ENCODE measurements around the gene LYPLA2. TPM values are rescaled to one million over a fixed set of nuclear protein-coding genes. Genes with fewer than 3 reads are reported as not detected.

The LYPLA2 gene
- total and polyA plus RNA-seq, 2 donors (not counting 1 experiment from before 2014, with no cell fraction given): 50.6 to 60.5 TPM

DNA sequence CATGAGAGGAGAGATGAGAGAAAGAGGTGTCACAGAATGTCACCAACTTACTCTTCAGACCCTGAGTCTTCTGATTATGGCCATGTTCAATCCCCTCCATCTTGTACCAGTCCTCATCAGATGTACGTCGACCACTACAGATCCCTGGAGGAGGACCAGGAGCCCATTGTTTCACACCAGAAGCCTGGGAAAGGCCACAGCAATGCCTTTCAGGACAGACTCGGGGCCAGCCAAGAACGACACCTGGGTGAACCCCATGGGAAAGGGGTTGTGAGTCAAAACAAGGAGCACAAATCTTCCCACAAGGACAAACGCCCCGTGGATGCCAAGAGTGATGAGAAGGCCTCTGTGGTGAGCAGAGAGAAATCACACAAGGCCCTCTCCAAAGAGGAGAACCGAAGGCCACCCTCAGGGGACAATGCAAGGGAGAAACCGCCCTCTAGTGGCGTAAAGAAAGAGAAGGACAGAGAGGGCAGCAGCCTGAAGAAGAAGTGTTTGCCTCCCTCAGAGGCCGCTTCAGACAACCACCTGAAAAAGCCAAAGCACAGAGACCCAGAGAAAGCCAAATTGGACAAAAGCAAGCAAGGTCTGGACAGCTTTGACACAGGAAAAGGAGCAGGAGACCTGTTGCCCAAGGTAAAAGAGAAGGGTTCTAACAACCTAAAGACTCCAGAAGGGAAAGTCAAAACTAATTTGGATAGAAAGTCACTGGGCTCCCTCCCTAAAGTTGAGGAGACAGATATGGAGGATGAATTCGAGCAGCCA lies 39.7 kb upstream of the LYPLA2 start:
- Histone ChIP-seq H2AFZ (ENCODE audit: insufficient read depth, low read depth, low read length, poor library complexity, severe bottlenecking) (no peak overlapping the region), H3K4me2 (replicated peaks; ENCODE audit: low read depth, low read length, poor library complexity, severe bottlenecking) (no peak overlapping the region), H3K4me3 (ENCODE audit: control extremely low read depth in 1 of 5, extremely low read depth in 1 of 5, insufficient read depth in 1 of 5, low read depth in 2 of 5, low read length in 4 of 5) (no peak overlapping the region), H3K9ac (ENCODE audit: low read length) (no peak overlapping the region), H3K4me1 (ENCODE audit: control insufficient read depth in 2 of 2, insufficient read depth in 2 of 2, low read length in 2 of 2) (peaks cover 10 to 15% of the 10 kb centered on the region in 2 donors), H3K79me2 (ENCODE audit: control insufficient read depth, insufficient read depth, low read length) (peaks cover 89% of the 10 kb centered on the region), H3K27me3 (replicated peaks in 1 of 4; ENCODE audit: control extremely low read depth in 1 of 4, control insufficient read depth in 3 of 4, insufficient read depth in 4 of 4, low read length in 3 of 4) (no peaks in the 10 kb centered on the region), H3K9me3 (ENCODE audit: control extremely low read depth in 1 of 3, control insufficient read depth in 2 of 3, insufficient read depth in 1 of 3, low read length in 2 of 3) (no peaks in the 10 kb centered on the region), H3K36me3 (replicated peaks in 1 of 2; ENCODE audit: control extremely low read depth in 1 of 2, control insufficient read depth in 1 of 2, extremely low read depth in 1 of 2, insufficient read depth in 2 of 2, low read length in 1 of 2) (peaks cover 3 to 78% of the 10 kb centered on the region in 2 experiments), H4K20me1 (ENCODE audit: control insufficient read depth, insufficient read depth, low read length, poor library complexity, severe bottlenecking) (peaks cover 65% of the 10 kb centered on the region), H3K27ac (ENCODE audit: low read length in 2 of 2) (peak overlapping the region in 1 of 2 donors; percentile 52)
- POLR2A ChIA-PET: no interaction called here
- Mint-ChIP-seq H3K27ac (peak overlapping the region; percentile 21), H3K4me1 (peaks cover 33% of the 10 kb centered on the region), H3K9me3 (ENCODE audit: insufficient read depth) (no peaks in the 10 kb centered on the region), H3K27me3 (no peaks in the 10 kb centered on the region), H3K4me3 (no peak overlapping the region)
- CTCF ChIA-PET: interaction anchor here (0.8 to 3.1 kb wide), 14 partner anchors 8 to 254 kb away, joined by 3 to 18 read pairs (median 5); partner anchors contain the start of genes ELOA and RPL11
- TF ChIP-seq, protein P1, sequence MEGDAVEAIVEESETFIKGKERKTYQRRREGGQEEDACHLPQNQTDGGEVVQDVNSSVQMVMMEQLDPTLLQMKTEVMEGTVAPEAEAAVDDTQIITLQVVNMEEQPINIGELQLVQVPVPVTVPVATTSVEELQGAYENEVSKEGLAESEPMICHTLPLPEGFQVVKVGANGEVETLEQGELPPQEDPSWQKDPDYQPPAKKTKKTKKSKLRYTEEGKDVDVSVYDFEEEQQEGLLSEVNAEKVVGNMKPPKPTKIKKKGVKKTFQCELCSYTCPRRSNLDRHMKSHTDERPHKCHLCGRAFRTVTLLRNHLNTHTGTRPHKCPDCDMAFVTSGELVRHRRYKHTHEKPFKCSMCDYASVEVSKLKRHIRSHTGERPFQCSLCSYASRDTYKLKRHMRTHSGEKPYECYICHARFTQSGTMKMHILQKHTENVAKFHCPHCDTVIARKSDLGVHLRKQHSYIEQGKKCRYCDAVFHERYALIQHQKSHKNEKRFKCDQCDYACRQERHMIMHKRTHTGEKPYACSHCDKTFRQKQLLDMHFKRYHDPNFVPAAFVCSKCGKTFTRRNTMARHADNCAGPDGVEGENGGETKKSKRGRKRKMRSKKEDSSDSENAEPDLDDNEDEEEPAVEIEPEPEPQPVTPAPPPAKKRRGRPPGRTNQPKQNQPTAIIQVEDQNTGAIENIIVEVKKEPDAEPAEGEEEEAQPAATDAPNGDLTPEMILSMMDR (IDR thresholded peaks at IDR 0.05): peak; percentile 85
- no peak for TF ChIP-seq EZH2 (IDR thresholded peaks at IDR 0.05; ENCODE audit: borderline replicate concordance, insufficient read depth, low read depth, low read length, poor library complexity, severe bottlenecking)
- DNase-seq (peak; percentile 69), ATAC-seq (ENCODE audit: low read depth) (peak; percentile 79)
- 80% methylated on average over 10 of the region's 11 CpGs for WGBS (ENCODE audit: insufficient coverage)
- intact Hi-C loops (cut with micrococcal nuclease): loop anchor here (1.0 kb wide), 2 partner anchors 60 to 114 kb away; partner anchors contain the start of gene RPL11

DNA sequence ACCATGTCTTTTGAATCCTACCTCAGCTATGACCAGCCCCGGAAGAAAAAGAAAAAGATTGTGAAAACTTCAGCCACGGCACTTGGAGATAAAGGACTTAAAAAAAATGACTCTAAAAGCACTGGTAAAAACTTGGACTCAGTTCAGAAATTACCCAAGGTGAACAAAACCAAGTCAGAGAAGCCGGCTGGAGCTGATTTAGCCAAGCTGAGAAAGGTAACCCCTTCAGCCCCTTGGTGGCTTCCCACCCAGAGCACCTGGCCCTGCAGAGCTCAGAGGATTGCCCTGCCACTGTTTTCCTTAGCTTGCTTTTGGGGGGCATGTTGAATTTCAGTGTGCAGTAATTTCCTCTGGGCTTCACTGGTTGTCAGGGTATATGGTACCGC lies 39.1 kb upstream of the LYPLA2 start:
- H3K27ac ChIP-seq (ENCODE audit: low read length in 2 of 2): no peak overlapping the region
- intact Hi-C loops (cut with micrococcal nuclease): loop anchor here (1.0 kb wide), 2 partner anchors 61 to 115 kb away; partner anchors contain the start of gene RPL11
- Mint-ChIP-seq H3K4me1 (peaks cover 31% of the 10 kb centered on the region), H3K4me3 (no peak overlapping the region), H3K27ac (no peak overlapping the region), H3K9me3 (ENCODE audit: insufficient read depth) (no peaks in the 10 kb centered on the region), H3K27me3 (no peaks in the 10 kb centered on the region)
- no peak overlapping the region for H3K4me3 ChIP-seq (ENCODE audit: control extremely low read depth in 1 of 5, extremely low read depth in 1 of 5, insufficient read depth in 1 of 5, low read depth in 2 of 5, low read length in 4 of 5)
- H3K27me3 ChIP-seq (replicated peaks in 1 of 4; ENCODE audit: control extremely low read depth in 1 of 4, control insufficient read depth in 3 of 4, insufficient read depth in 4 of 4, low read length in 3 of 4): no peaks in the 10 kb centered on the region
- H4K20me1 ChIP-seq (ENCODE audit: control insufficient read depth, insufficient read depth, low read length, poor library complexity, severe bottlenecking): peaks cover 59% of the 10 kb centered on the region
- ChIA-PET CTCF (interaction anchor here (0.8 to 3.1 kb wide), 17 partner anchors 9 to 255 kb away, joined by 3 to 18 read pairs (median 4); partner anchors contain the start of genes ELOA and RPL11), POLR2A (no interaction called here)
- H2AFZ ChIP-seq (ENCODE audit: insufficient read depth, low read depth, low read length, poor library complexity, severe bottlenecking): no peak overlapping the region
- H3K36me3 ChIP-seq (replicated peaks in 1 of 2; ENCODE audit: control extremely low read depth in 1 of 2, control insufficient read depth in 1 of 2, extremely low read depth in 1 of 2, insufficient read depth in 2 of 2, low read length in 1 of 2): peaks cover 3 to 80% of the 10 kb centered on the region in 2 experiments
- no peak for ATAC-seq (ENCODE audit: low read depth)
- no peak for DNase-seq
- no peak overlapping the region for H3K4me2 ChIP-seq (replicated peaks; ENCODE audit: low read depth, low read length, poor library complexity, severe bottlenecking)
- no peaks in the 10 kb centered on the region for H3K9me3 ChIP-seq (ENCODE audit: control extremely low read depth in 1 of 3, control insufficient read depth in 2 of 3, insufficient read depth in 1 of 3, low read length in 2 of 3)
- peaks cover 8 to 14% of the 10 kb centered on the region in 2 donors for H3K4me1 ChIP-seq (ENCODE audit: control insufficient read depth in 2 of 2, insufficient read depth in 2 of 2, low read length in 2 of 2)
- H3K79me2 ChIP-seq (ENCODE audit: control insufficient read depth, insufficient read depth, low read length): peaks cover 84% of the 10 kb centered on the region
- WGBS (ENCODE audit: insufficient coverage): 80% methylated on average over 1 of the region's 4 CpGs
- H3K9ac ChIP-seq (ENCODE audit: low read length): no peak overlapping the region
- TF ChIP-seq EZH2 (IDR thresholded peaks at IDR 0.05; ENCODE audit: borderline replicate concordance, insufficient read depth, low read depth, low read length, poor library complexity, severe bottlenecking): no peak
- TF ChIP-seq, protein P1 (IDR thresholded peaks at IDR 0.05): no peak
